Type B pancreatic cell (in vitro differentiated cells): ENCODE results near the gene TNS4. TPM values are rescaled to one million over a fixed set of nuclear protein-coding genes. Genes with fewer than 3 reads are reported as not detected.
A peak's percentile ranks its signal among the peaks of the same experiment; 100 is the strongest.

Source experiments
- DNase-seq: peaks from one replicate; pipeline ENCODE4 v3.0.0; 2021; ENCODE audit warnings: mixed read lengths; ENCODE audit not compliant: unreplicated experiment; ENCODE audit errors: extremely low spot score
- H3K27ac Mint-ChIP-seq: 2 replicates; pipeline ENCODE4 v1.8.0; 2021; ENCODE audit warnings: mild to moderate bottlenecking, mixed read lengths
- H3K27me3 Mint-ChIP-seq: 2 replicates; pipeline ENCODE4 v1.8.0; 2021; ENCODE audit warnings: mixed read lengths
- H3K36me3 Mint-ChIP-seq: 2 replicates; pipeline ENCODE4 v1.8.0; 2021; ENCODE audit warnings: mixed read lengths
- H3K4me1 Mint-ChIP-seq: one replicate; pipeline ENCODE4 v1.8.0; 2021; ENCODE audit warnings: mixed read lengths; ENCODE audit not compliant: unreplicated experiment
- H3K4me3 Mint-ChIP-seq: 2 replicates; pipeline ENCODE4 v1.8.0; 2021; ENCODE audit warnings: mild to moderate bottlenecking, mixed read lengths
- H3K9me3 Mint-ChIP-seq: 2 replicates; pipeline ENCODE4 v1.8.0; 2021; ENCODE audit warnings: mixed read lengths
- total RNA-seq: library from RNA; stranded (reverse); gene quantifications from 2 replicates; pipeline ENCODE4 v1.2.1, GENCODE V29; 2021; ENCODE audit warnings: low replicate concordance
- TF ChIP-seq, protein P1 (sequence below): fragments of 200-600 bp; sonication (generic); conservative IDR thresholded peaks from 2 replicates; pipeline ENCODE4 v1.5.0; 2021; ENCODE audit warnings: antibody characterized with exemption, mild to moderate bottlenecking

TNS4 gene
- total RNA-seq, 1 donor from 2014 or later, result 2.3 TPM

GRCh38 chr17:40520991-40521453 lies 19.6 kb upstream of the TNS4 start:
- DNase-seq, result no peak
- Mint-ChIP-seq H3K27me3 (peaks cover 18% of the 10 kb centered on the region), H3K4me1 (peaks cover 16% of the 10 kb centered on the region), H3K27ac (no peak overlapping the region), H3K36me3 (no peaks in the 10 kb centered on the region), H3K9me3 (peaks cover 9% of the 10 kb centered on the region), H3K4me3 (no peak overlapping the region)
- TF ChIP-seq, protein P1, sequence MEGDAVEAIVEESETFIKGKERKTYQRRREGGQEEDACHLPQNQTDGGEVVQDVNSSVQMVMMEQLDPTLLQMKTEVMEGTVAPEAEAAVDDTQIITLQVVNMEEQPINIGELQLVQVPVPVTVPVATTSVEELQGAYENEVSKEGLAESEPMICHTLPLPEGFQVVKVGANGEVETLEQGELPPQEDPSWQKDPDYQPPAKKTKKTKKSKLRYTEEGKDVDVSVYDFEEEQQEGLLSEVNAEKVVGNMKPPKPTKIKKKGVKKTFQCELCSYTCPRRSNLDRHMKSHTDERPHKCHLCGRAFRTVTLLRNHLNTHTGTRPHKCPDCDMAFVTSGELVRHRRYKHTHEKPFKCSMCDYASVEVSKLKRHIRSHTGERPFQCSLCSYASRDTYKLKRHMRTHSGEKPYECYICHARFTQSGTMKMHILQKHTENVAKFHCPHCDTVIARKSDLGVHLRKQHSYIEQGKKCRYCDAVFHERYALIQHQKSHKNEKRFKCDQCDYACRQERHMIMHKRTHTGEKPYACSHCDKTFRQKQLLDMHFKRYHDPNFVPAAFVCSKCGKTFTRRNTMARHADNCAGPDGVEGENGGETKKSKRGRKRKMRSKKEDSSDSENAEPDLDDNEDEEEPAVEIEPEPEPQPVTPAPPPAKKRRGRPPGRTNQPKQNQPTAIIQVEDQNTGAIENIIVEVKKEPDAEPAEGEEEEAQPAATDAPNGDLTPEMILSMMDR, result no peak

DNA sequence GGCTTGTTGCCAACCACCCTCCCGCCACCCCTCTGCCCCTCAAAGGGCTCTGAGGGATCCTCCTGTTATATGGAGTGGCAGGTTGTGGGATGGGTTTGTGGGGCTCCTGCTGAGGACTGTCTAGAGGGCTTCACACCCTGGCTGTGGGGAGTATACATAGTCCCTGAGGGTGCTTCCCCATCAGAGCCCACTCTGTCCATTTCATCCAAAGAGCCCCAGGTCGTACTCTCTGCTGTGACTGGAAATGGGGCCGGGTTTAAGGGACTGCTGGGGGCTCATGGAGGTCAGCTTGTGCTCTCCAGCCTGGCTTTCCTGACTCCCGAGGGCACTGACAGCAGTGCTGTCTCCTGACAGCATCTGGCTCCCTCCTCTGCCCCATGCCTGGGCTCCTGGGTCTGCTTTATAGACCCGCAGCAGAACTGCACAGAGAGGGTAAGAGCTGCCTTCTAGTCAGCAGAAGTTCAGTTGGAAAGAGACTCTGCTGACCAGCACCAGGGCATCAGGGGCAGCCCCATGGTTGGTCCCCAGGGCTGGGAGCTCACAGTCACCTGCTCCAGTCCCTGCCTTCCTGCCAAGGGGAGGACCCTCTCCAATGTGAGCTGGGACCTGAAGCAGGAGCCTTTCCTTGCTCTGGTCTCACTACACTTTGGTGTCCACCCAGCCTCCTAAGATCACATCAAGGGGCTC lies 17.8 kb upstream of the TNS4 start:
- peaks cover 5% of the 10 kb centered on the region for H3K9me3 Mint-ChIP-seq
- peaks cover 20% of the 10 kb centered on the region for H3K27me3 Mint-ChIP-seq
- TF ChIP-seq, protein P1, result no peak
- H3K36me3 Mint-ChIP-seq, result no peaks in the 10 kb centered on the region
- no peak for DNase-seq
- H3K4me3 Mint-ChIP-seq, result no peak overlapping the region
- peaks cover 20% of the 10 kb centered on the region for H3K4me1 Mint-ChIP-seq
- no peak overlapping the region for H3K27ac Mint-ChIP-seq

DNA sequence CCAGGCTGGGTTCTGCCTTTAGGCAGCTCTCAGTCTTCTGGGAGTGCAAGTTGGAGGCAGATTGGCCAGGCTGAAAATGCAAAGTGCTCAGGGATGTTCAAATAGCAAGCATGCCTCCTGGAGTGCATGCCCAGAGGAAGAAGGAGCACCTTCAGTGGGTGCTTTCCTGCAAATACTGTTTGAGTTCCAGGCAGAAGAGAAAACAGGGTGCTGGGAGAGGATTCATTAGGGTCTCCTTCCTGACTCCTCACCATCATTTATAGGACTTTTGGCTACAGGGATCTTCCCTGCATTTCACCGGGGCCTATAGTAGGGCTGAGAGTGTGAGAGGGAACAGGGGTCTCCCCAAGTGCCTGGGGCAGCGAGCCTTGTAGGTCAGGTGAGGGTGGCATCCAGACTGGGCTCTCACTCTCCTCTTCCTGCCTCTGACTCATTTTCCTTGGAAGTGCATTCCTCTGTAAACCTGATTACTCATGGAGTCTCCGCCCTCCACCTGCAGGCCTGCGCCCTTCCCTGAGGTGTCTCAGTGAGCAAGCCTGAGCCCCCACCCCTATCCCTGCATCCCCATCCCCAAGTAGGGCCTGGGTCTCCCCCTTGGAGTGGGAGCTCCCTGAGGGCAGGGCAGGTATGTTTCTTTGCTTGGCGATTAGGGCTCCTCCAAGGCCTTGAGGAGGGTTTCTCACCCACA lies 17.1 kb upstream of the TNS4 start:
- no peak for DNase-seq
- peaks cover 27% of the 10 kb centered on the region for H3K27me3 Mint-ChIP-seq
- H3K4me3 Mint-ChIP-seq, result no peak overlapping the region
- H3K9me3 Mint-ChIP-seq, result peaks cover 5% of the 10 kb centered on the region
- TF ChIP-seq, protein P1, result no peak
- peaks cover 21% of the 10 kb centered on the region for H3K4me1 Mint-ChIP-seq
- H3K36me3 Mint-ChIP-seq, result no peaks in the 10 kb centered on the region
- no peak overlapping the region for H3K27ac Mint-ChIP-seq

DNA sequence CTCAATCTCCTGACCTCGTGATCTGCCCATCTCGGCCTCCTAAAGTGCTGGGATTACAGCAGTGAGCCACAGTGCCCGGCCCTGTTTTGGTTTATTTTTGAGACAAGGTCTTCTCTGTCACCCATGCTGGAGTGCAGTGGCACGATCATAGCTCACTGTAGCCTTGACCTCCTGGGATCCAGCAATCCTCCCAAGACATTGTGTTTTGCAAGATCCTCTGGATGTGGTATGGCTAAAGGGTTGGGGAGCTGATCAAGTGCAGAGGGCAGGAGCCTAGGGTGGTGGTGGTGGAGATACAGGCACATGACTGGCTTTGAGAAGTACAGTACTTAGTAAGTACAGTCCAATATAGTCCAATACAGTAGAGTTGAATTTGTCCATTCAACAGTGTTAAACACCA lies 16.6 kb upstream of the TNS4 start:
- peaks cover 21% of the 10 kb centered on the region for H3K4me1 Mint-ChIP-seq
- H3K27me3 Mint-ChIP-seq, result peaks cover 27% of the 10 kb centered on the region

DNA sequence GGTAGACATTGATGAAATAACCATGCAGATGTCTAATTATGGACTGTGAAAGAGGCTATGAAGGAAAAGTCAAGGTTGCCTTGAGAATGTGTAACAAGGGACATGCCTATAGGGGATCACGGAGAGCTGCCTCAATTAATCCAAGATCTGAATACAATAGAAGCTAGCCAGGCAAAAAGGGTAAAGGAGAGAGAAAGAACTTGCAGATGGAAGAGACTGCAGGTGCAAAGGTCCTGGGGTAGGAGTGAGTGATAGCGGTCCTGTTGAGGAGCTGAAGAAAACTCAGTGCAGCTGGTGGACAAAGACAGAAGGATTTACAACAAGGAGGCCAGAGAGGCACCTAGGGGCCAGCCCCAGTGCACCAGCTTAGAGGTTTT lies 15.9 kb upstream of the TNS4 start:
- H3K9me3 Mint-ChIP-seq, result no peaks in the 10 kb centered on the region
- peaks cover 21% of the 10 kb centered on the region for H3K4me1 Mint-ChIP-seq
- peak overlapping the region; percentile 57 for H3K27ac Mint-ChIP-seq

More for the DNA sequence above, 16.6 kb upstream of the TNS4 start:
- no peak overlapping the region for H3K4me3 Mint-ChIP-seq
- TF ChIP-seq, protein P1, result no peak
- no peaks in the 10 kb centered on the region for H3K9me3 Mint-ChIP-seq
- no peak overlapping the region for H3K27ac Mint-ChIP-seq
- DNase-seq, result no peak
- H3K36me3 Mint-ChIP-seq, result no peaks in the 10 kb centered on the region

More for the DNA sequence above, 15.9 kb upstream of the TNS4 start:
- TF ChIP-seq, protein P1, result no peak
- DNase-seq, result no peak
- Mint-ChIP-seq H3K27me3 (peaks cover 27% of the 10 kb centered on the region), H3K36me3 (no peaks in the 10 kb centered on the region), H3K4me3 (no peak overlapping the region)
